ENCODE measurements around the gene PRR35.

The PRR35 gene

GRCh38 chr16:528111-529011 is 31.8 kb upstream of the PRR35 start:
- DNase-seq = peak; percentile 38

GRCh38 chr16:529012-529575 is 31.1 kb upstream of the PRR35 start:
- no peak for DNase-seq

GRCh38 chr16:530111-530817 is 29.9 kb upstream of the PRR35 start:
- no peak for DNase-seq

GRCh38 chr16:531494-532125 is 28.6 kb upstream of the PRR35 start:
- no peak for DNase-seq

GRCh38 chr16:533391-534123 is 26.6 kb upstream of the PRR35 start:
- no peak for DNase-seq

- no peak for DNase-seq
Measured at GRCh38 chr16:534135-534534, 26.1 kb upstream of the PRR35 start.

GRCh38 chr16:534856-535445 is 25.2 kb upstream of the PRR35 start:
- no peak for DNase-seq

- DNase-seq = no peak
Measured at GRCh38 chr16:535446-536405, 24.5 kb upstream of the PRR35 start.

GRCh38 chr16:536746-537145 is 23.4 kb upstream of the PRR35 start:
- no peak for DNase-seq

- no peak for DNase-seq
Measured at GRCh38 chr16:537415-538335, 22.5 kb upstream of the PRR35 start.

- DNase-seq = no peak
Measured at GRCh38 chr16:539901-540530, 20.2 kb upstream of the PRR35 start.

GRCh38 chr16:540645-541340 is 19.4 kb upstream of the PRR35 start:
- no peak for DNase-seq

- DNase-seq = no peak
Measured at GRCh38 chr16:543301-544164, 16.7 kb upstream of the PRR35 start.

GRCh38 chr16:544517-544916 is 15.7 kb upstream of the PRR35 start:
- no peak for DNase-seq

GRCh38 chr16:546909-547770 is 13.1 kb upstream of the PRR35 start:
- peak; percentile 56 for DNase-seq

GRCh38 chr16:548586-548985 is 11.6 kb upstream of the PRR35 start:
- DNase-seq = no peak

All from stimulated activated CD4-positive, alpha-beta T cell treated with anti-CD3 and anti-CD28 coated beads, Interleukin-12 subunit alpha, Interleukin-12 subunit beta, amount 100 ng/mL, for 4 hours (primary cell).